ENCODE data around the gene AKAP1.

Gene AKAP1

GRCh38 chr17:57075193-57075592 is 9.9 kb upstream of the AKAP1 start:
- DNase-seq (ENCODE audit: low read depth) = no peak
- no peak overlapping the region for H3K4me3 ChIP-seq (ENCODE audit: low read depth, low read length)

DNA sequence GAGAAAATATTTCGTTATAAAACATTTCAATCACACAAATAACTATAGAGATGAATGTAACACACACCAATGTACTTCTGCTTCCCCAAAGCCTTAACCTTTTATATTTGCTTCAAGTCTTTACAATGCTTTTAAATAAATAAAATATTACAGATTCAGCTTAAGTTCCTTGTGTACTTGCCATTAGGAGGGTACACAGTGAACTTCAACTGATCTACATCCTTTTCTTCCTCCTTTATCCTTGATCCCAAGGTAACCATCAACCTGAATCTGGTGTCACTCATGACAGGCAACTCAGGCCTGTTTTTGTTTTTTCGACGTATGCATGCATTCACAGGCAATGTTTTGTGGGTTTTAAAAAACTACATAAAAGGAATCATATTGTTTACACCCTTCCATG is 9.3 kb upstream of the AKAP1 start:
- no peak overlapping the region for H3K4me3 ChIP-seq (ENCODE audit: low read depth, low read length)
- DNase-seq (ENCODE audit: low read depth) = no peak

GRCh38 chr17:57077000-57077399 is 8.0 kb upstream of the AKAP1 start:
- no peak for DNase-seq (ENCODE audit: low read depth)
- no peak overlapping the region for H3K4me3 ChIP-seq (ENCODE audit: low read depth, low read length)

DNA sequence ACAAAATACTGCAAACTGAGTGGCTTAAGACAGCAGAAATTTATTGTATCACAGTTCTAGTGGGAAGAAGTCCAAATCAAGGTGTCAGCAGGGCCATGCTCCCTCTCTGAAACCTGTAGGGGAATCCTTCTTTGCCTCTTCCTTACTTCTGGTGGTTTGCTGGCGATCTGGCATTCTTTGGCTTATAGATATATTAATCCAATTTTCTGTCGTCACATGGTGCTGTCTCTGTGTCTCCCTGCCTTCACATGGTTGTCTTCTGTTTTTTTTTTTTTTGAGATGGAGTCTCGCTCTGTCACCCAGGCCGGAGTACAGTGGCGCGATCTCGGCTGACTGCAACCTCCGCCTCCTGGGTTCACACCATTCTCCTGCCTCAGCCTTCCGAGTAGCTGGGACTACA is 6.8 kb upstream of the AKAP1 start:
- DNase-seq (ENCODE audit: low read depth) = no peak
- H3K4me3 ChIP-seq (ENCODE audit: low read depth, low read length) = no peak overlapping the region

DNA sequence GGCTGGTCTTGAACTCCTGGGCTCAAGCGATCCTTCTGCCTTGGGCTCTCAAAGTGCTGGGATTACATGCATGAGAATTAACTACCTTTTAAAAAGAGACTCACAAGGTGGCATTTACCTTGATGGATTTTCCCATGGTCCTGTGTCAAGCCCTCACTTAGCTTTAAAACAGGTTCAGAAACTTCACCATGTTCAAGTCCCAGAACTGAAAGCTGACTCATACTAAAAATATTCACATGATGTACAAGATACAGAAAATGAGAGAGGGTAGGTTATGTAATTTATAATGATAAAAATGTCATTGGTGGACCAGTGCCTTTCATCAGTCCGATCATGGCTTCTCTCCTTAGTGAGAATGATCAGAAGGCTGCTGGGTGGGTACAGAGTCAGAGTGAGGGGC is 4.3 kb upstream of the AKAP1 start:
- no peak for DNase-seq (ENCODE audit: low read depth)

DNA sequence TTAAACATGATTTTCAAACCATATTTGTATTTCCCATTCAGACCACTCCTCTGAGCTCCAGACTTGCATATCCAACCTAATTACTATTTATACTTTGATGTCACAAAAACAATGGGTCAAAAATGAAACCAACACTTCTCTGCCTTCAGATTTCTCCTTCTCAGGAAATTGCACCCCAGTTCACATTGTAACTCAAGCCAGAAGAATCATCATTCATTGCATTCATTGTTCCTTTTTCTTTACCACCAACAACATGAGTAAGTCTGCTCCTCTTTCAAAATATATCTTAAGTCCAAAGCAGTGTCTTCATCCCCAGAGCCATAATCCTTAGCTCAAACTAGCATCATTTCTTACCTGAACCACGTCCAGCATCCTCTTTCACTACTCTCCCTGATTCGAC is 2.6 kb upstream of the AKAP1 start:
- DNase-seq (ENCODE audit: low read depth) = no peak
- H3K4me3 ChIP-seq (ENCODE audit: low read depth, low read length) = no peak overlapping the region

More for the DNA sequence above, 4.3 kb upstream of the AKAP1 start:
- H3K4me3 ChIP-seq (ENCODE audit: low read depth, low read length) = no peak overlapping the region

DNA sequence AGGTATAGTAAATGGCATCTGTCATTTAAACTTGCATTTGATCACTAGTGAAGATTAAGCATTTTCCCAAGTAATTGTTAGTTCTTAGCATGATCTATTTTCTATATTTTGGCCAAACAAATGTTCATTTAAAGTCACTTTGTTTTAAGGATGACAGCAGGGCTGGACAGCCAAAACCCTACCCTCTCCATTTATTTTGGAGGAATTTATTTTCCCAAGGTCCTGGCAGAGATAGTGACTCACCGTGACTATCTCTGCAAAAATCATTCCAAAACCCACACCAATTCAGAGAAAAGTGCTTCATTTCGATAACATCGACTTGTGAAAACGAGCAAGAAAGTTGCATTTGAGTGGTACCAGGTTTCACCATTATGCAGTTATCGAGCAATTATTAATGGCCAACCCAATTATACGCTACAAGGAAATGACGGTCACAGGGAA is 665 bp upstream of the AKAP1 start:
- peak overlapping the region; percentile 94 for H3K4me3 ChIP-seq (ENCODE audit: low read depth, low read length)
- DNase-seq (ENCODE audit: low read depth) = no peak

- DNase-seq (ENCODE audit: low read depth) = no peak
- peak overlapping the region; percentile 94 for H3K4me3 ChIP-seq (ENCODE audit: low read depth, low read length)
These were observed 512 bp downstream of the AKAP1 start for GRCh38 chr17:57085448-57086068.

- H3K4me3 ChIP-seq (ENCODE audit: low read depth, low read length) = peak overlapping the region; percentile 94
- DNase-seq (ENCODE audit: low read depth) = no peak
These were observed 1.3 kb downstream of the AKAP1 start for GRCh38 chr17:57086069-57086930.

DNA sequence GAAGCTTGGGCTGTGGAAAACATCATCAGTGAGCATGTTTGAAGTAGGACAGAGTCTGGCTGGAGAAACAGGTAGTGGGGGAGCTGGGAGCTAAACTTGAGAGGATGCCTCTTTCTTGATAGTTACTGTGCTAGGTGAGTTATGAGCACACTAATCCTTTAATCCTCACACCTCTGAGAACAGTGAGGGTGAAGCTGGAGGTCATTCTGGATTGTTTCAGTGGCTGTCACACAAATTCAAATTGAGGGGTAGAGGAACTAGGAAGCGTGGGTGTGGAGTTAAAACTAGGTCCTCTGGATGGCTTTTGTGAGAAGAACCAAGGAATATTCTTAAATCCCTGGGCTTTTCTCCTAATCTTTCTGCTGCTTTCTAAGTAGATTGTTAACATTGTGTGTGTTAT is 3.3 kb downstream of the AKAP1 start:
- DNase-seq (ENCODE audit: low read depth) = no peak
- no peak overlapping the region for H3K4me3 ChIP-seq (ENCODE audit: low read depth, low read length)

GRCh38 chr17:57089391-57089790 is 4.3 kb downstream of the AKAP1 start:
- DNase-seq (ENCODE audit: low read depth) = no peak
- no peak overlapping the region for H3K4me3 ChIP-seq (ENCODE audit: low read depth, low read length)

DNA sequence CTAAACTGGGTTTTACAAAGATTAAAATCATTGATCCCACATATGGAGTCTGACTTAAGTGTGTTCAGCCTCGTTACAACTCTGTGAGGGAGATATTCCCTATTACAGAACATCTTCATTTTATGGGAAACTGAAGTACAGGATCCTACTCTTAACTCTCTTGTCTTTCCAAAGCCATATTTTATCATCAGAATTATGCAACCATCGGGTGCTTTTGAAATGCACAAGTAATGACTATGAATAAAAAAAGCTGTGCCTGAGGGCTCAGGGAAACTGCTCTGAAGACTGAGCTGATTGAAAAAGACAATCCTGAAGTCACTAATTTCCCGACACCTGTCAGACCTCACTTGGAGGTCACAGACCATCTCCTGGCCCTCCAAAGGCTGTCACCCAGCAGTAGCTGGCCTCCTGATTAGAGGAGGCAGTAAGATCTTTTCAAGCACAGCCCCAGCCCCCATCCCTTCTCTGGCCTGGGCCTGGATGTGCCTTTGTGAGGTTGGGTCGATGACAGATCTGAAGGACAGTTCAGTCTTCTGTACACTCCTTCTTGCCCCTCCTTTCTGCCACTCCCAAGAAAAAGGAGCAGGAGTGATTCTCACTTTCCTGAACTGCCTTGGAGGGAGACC is 5.6 kb downstream of the AKAP1 start:
- no peak for DNase-seq (ENCODE audit: low read depth)
- H3K4me3 ChIP-seq (ENCODE audit: low read depth, low read length) = no peak overlapping the region

GRCh38 chr17:57091186-57091618 is 6.2 kb downstream of the AKAP1 start:
- no peak for DNase-seq (ENCODE audit: low read depth)
- H3K4me3 ChIP-seq (ENCODE audit: low read depth, low read length) = no peak overlapping the region

- peak; percentile 29 for DNase-seq (ENCODE audit: low read depth)
These were observed 7.1 kb downstream of the AKAP1 start for GRCh38 chr17:57092171-57092570.

GRCh38 chr17:57092779-57093178 is 7.7 kb downstream of the AKAP1 start:
- no peak overlapping the region for H3K4me3 ChIP-seq (ENCODE audit: low read depth, low read length)
- no peak for DNase-seq (ENCODE audit: low read depth)

More at GRCh38 chr17:57092171-57092570, 7.1 kb downstream of the AKAP1 start:
- no peak overlapping the region for H3K4me3 ChIP-seq (ENCODE audit: low read depth, low read length)

DNA sequence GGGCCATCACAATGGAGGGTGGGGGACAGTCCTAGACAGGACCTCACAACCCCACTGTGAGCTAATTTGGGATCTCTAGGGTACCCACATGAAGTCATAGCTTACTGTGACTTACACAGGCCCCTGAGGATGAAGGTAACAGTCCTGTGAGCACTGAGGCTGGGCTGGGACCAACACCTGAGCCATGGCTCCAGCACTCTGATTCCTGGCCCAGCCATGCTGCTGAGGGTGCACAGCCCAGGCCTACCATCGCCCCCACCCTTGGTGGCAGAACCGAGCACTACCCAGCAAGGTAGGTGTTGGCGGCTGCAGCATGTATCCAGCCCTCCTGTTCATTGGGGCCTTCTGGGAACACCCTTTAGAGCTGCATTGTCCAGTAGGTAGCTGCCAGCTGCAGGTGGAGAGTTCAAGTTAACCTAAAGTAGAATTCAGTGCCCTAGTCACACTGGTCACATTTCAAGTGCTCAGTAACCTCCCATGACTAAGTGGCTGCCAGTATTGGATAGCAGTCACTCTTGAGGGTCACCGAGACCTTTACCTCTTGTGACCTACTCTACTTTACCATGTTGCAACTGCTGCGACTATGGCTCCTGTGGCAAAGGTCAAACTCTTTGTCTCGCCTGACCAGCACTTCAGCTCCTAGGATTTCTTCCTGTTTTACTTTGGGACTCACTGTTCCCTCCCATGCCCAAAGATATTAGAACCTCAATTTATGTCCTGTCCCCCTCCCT is 11.6 kb downstream of the AKAP1 start:
- no peak overlapping the region for H3K4me3 ChIP-seq (ENCODE audit: low read depth, low read length)
- no peak for DNase-seq (ENCODE audit: low read depth)

DNA sequence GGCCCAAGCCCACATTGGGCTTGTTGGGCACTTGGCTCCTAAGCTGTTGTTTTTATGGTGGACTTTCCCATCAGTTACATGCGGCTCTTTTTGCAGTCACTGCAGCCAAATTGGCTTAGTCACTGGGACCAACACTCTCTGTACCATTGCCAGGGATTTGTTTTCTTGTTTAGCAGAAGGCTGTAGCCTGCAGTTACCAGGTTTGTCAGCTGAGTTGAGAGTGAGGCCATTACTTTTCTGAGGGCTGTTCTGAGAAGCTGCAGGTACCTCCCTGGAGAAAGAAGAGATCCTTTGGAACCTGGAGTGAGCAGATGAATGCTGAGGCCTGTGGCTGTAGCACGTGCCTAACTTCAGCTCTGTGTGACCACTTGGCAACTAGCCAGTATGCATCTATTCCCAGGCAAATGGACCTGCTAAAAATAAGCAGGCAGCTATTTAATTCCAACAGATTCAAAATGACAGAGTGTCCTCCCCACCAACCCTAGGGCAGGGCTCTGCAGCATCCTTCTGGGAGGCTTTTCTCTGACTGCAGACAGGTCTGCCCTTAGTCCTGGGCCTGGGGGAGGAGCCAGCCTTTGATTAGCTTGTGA is 12.9 kb downstream of the AKAP1 start:
- DNase-seq (ENCODE audit: low read depth) = peak; percentile 48
- no peak overlapping the region for H3K4me3 ChIP-seq (ENCODE audit: low read depth, low read length)

DNA sequence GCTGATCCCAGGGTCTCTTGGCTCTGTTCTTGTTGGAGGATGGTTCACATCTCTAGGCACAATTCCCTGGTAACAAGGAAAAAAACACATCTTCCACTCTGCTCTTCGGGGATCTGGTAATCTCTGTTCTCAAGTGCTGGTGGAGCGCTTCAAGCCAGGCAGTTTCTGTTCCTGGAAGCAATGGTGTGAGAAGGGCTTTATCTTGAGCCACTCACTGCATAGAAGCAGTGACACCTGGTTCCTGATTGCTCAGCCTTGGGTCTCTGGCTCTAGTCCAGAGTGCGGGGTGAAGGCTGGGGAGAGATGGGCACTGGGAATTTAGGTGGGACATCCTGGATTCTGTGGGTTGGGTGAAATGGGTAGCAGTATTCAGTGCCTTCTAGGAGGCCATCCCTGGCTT is 14.1 kb downstream of the AKAP1 start:
- H3K4me3 ChIP-seq (ENCODE audit: low read depth, low read length) = no peak overlapping the region
- DNase-seq (ENCODE audit: low read depth) = no peak

GRCh38 chr17:57102122-57102521 is 17.1 kb downstream of the AKAP1 start:
- H3K4me3 ChIP-seq (ENCODE audit: low read depth, low read length) = no peak overlapping the region
- DNase-seq (ENCODE audit: low read depth) = no peak

Data from skeletal muscle cell (primary cell).